Naive thymus-derived CD4-positive, alpha-beta T cell (primary cell): ENCODE results near the gene CSRNP3. TPM values are rescaled to one million over a fixed set of nuclear protein-coding genes. Genes with fewer than 3 reads are reported as not detected.

Experiments used
- ATAC-seq: fragments of 150-1000 bp; cut with Tn5 transposase; 2 replicates; pipeline ENCODE4 v1.10.0; 2021; ENCODE audit warnings: mild to moderate bottlenecking, moderate library complexity
- CTCF ChIA-PET: fragments of 350-600 bp; sonication (Branson Sonifier 250); formaldehyde crosslinking; loops from one replicate; lab custom pipeline; 2021; ENCODE audit warnings: antibody characterized with exemption; lab: Charles Lee
- POLR2A ChIA-PET: fragments of 350-600 bp; sonication (Branson Sonifier 250); formaldehyde crosslinking; loops from one replicate; lab custom pipeline; 2021; ENCODE audit warnings: antibody characterized with exemption, inconsistent platforms; lab: Charles Lee
- DNase-seq, 9 donors: peaks; one replicate each; pipeline versions ENCODE4 v3.0.0 to v3.0.0-alpha.2; 2020 to 2022; ENCODE audit warnings: mixed read lengths in 1 of 9
- H3K27ac ChIP-seq: one replicate; pipeline ENCODE4 v1.7.0; 2013; ENCODE audit warnings: mild to moderate bottlenecking, low read depth, low read length, moderate library complexity
- H3K27me3 ChIP-seq, 2 donors: one replicate each; pipeline ENCODE4 v1.7.0; 2013; ENCODE audit warnings: low read length in 2 of 2, mild to moderate bottlenecking in 2 of 2, moderate library complexity in 2 of 2; ENCODE audit not compliant: control insufficient read depth in 2 of 2, insufficient read depth in 2 of 2
- H3K36me3 ChIP-seq, 3 experiments: 1 replicate in 2 of 3; 2 replicates in 1 of 3; pipeline ENCODE4 v1.7.0; 2013; ENCODE audit warnings: low read length in 3 of 3, mild to moderate bottlenecking in 3 of 3, moderate library complexity in 1 of 3; ENCODE audit not compliant: insufficient read depth in 3 of 3, control insufficient read depth in 2 of 3
- H3K4me1 ChIP-seq, 2 donors: one replicate each; pipeline ENCODE4 v1.7.0; 2013; ENCODE audit warnings: low read length in 2 of 2, mild to moderate bottlenecking in 2 of 2, moderate library complexity in 1 of 2; ENCODE audit not compliant: control insufficient read depth in 2 of 2, insufficient read depth in 2 of 2
- H3K4me3 ChIP-seq: 2 replicates; pipeline ENCODE4 v1.7.0; 2013; ENCODE audit warnings: mild to moderate bottlenecking, low read length
- H3K9me3 ChIP-seq, 3 experiments: 1 replicate in 2 of 3; 2 replicates in 1 of 3; pipeline ENCODE4 v1.7.0; 2013; ENCODE audit warnings: low read length in 3 of 3; ENCODE audit not compliant: control insufficient read depth in 2 of 3
- H3K27ac Mint-ChIP-seq, 9 donors: one replicate each; pipeline ENCODE4 v1.8.0; 2020 to 2022; ENCODE audit warnings: mixed read lengths in 9 of 9, mild to moderate bottlenecking in 8 of 9, moderate library complexity in 5 of 9, inconsistent platforms in 2 of 9
- H3K27me3 Mint-ChIP-seq, 5 donors: one replicate each; pipeline ENCODE4 v1.8.0; 2021 to 2022; ENCODE audit warnings: mixed read lengths in 5 of 5, mild to moderate bottlenecking in 1 of 5
- H3K36me3 Mint-ChIP-seq, 5 donors: one replicate each; pipeline ENCODE4 v1.8.0; 2020 to 2022; ENCODE audit warnings: mixed read lengths in 5 of 5, mild to moderate bottlenecking in 3 of 5, inconsistent platforms in 1 of 5
- H3K4me1 Mint-ChIP-seq, 7 donors: one replicate each; pipeline ENCODE4 v1.8.0; 2020 to 2022; ENCODE audit warnings: mixed read lengths in 7 of 7, mild to moderate bottlenecking in 3 of 7, inconsistent platforms in 1 of 7
- H3K4me3 Mint-ChIP-seq, 10 donors: one replicate each; pipeline ENCODE4 v1.8.0; 2020 to 2022; ENCODE audit warnings: mild to moderate bottlenecking in 10 of 10, mixed read lengths in 10 of 10, moderate library complexity in 6 of 10, inconsistent platforms in 2 of 10
- H3K9me3 Mint-ChIP-seq, 11 donors: one replicate each; pipeline ENCODE4 v1.8.0; 2020 to 2022; ENCODE audit warnings: mixed read lengths in 11 of 11, mild to moderate bottlenecking in 4 of 11, inconsistent platforms in 1 of 11, moderate library complexity in 1 of 11
- intact Hi-C, 2 donors: fragments of 100-400 bp; cut with micrococcal nuclease; formaldehyde crosslinking; loops; one replicate each; pipeline ENCODE4 v1.15.1; 2023
- polyA plus RNA-seq, 2 donors: library from polyadenylated mRNA; unstranded; fragments of 300-500 nt; fragmentation: Illumina TruSeq; gene quantifications; one replicate each; pipeline ENCODE4 v1.2.3, GENCODE V29; 2021
- total RNA-seq, 6 experiments: library from RNA in 5 of 6; stranded (reverse) in 5 of 6; gene quantifications; 1 replicate in 5 of 6; 2 replicates in 1 of 6; pipeline ENCODE4 v1.2.3 and lab custom pipeline; 2021 to 2026

The CSRNP3 gene
- total and polyA plus RNA-seq, 7 experiments from 2014 or later = not detected

GRCh38 chr2:165432234-165432966, 37.1 kb upstream of the CSRNP3 start:
- H3K27me3 Mint-ChIP-seq = peaks cover 0 to 4% (median 0%) of the 10 kb centered on the region in 5 donors
- H3K9me3 Mint-ChIP-seq = no peaks in the 10 kb centered on the region
- Histone ChIP-seq H3K9me3 (no peaks in the 10 kb centered on the region), H3K27ac (no peak overlapping the region), H3K4me1 (no peaks in the 10 kb centered on the region), H3K4me3 (no peak overlapping the region), H3K36me3 (no peaks in the 10 kb centered on the region), H3K27me3 (no peaks in the 10 kb centered on the region)
- peaks cover 0 to 5% (median 0%) of the 10 kb centered on the region in 7 donors for H3K4me1 Mint-ChIP-seq
- H3K36me3 Mint-ChIP-seq = no peaks in the 10 kb centered on the region
- H3K4me3 Mint-ChIP-seq = no peak overlapping the region
- no peak overlapping the region for H3K27ac Mint-ChIP-seq
- no peak for DNase-seq
- intact Hi-C loops = no loop called here
- ChIA-PET POLR2A (no interaction called here), CTCF (no interaction called here)
- no peak for ATAC-seq

- no peaks in the 10 kb centered on the region for H3K4me1 ChIP-seq
- H3K27me3 Mint-ChIP-seq = no peaks in the 10 kb centered on the region
- no peaks in the 10 kb centered on the region for H3K9me3 ChIP-seq
- ChIA-PET CTCF (no interaction called here), POLR2A (no interaction called here)
- peaks cover 0 to 16% (median 6%) of the 10 kb centered on the region in 7 donors for H3K4me1 Mint-ChIP-seq
- no peaks in the 10 kb centered on the region for H3K27me3 ChIP-seq
- no peak overlapping the region for H3K4me3 ChIP-seq
- H3K27ac ChIP-seq = no peak overlapping the region
- H3K4me3 Mint-ChIP-seq = no peak overlapping the region
- ATAC-seq = no peak
- H3K36me3 Mint-ChIP-seq = no peaks in the 10 kb centered on the region
- intact Hi-C loops = no loop called here
- no peak for DNase-seq
- H3K27ac Mint-ChIP-seq = no peak overlapping the region
- H3K36me3 ChIP-seq = no peaks in the 10 kb centered on the region
- H3K9me3 Mint-ChIP-seq = no peaks in the 10 kb centered on the region
Measured at GRCh38 chr2:165434865-165435496, 34.5 kb upstream of the CSRNP3 start.

GRCh38 chr2:165435611-165436010, 33.9 kb upstream of the CSRNP3 start:
- Mint-ChIP-seq H3K27ac (no peak overlapping the region), H3K4me1 (peaks cover 0 to 22% (median 13%) of the 10 kb centered on the region in 7 donors), H3K36me3 (no peaks in the 10 kb centered on the region), H3K27me3 (no peaks in the 10 kb centered on the region), H3K9me3 (no peaks in the 10 kb centered on the region), H3K4me3 (no peak overlapping the region)
- H3K4me1 ChIP-seq = no peaks in the 10 kb centered on the region
- CTCF ChIA-PET = no interaction called here
- intact Hi-C loops = no loop called here
- no peak overlapping the region for H3K4me3 ChIP-seq
- ATAC-seq (no peak), DNase-seq (no peak)
- no peaks in the 10 kb centered on the region for H3K27me3 ChIP-seq
- POLR2A ChIA-PET = no interaction called here
- H3K36me3 ChIP-seq = no peaks in the 10 kb centered on the region
- H3K27ac ChIP-seq = no peak overlapping the region
- no peaks in the 10 kb centered on the region for H3K9me3 ChIP-seq

DNA sequence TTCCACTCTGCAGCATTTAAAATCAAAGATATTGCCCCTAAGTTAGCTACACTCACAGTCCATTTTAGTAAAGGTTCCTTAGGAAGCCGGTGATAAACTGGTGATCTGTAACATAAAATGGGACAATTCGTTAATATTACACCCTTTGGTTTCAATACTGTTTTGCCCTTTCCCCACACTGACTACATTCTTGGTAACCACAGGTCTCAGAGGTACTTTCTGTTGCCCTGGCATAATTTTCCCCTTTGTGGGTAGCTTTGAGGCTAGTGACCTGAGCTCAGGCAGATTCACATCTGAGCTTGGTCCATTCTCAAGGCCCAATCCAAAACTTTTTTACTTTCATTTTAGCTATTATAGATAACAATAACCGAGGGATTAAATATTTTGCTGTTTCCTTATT, 32.9 kb upstream of the CSRNP3 start:
- Histone ChIP-seq H3K4me3 (no peak overlapping the region), H3K27ac (no peak overlapping the region), H3K4me1 (no peaks in the 10 kb centered on the region), H3K36me3 (no peaks in the 10 kb centered on the region), H3K27me3 (no peaks in the 10 kb centered on the region), H3K9me3 (no peaks in the 10 kb centered on the region)
- Mint-ChIP-seq H3K4me3 (peak overlapping the region in 1 of 10 donors; percentile 2), H3K4me1 (peaks cover 0 to 23% (median 13%) of the 10 kb centered on the region in 7 donors), H3K27me3 (no peaks in the 10 kb centered on the region), H3K9me3 (no peaks in the 10 kb centered on the region), H3K36me3 (no peaks in the 10 kb centered on the region), H3K27ac (no peak overlapping the region)
- ATAC-seq = no peak
- CTCF ChIA-PET = interaction anchor here (0.6 kb wide), 1 partner anchor 258 kb away, joined by 3 read pairs; no protein-coding TSS in a partner anchor
- intact Hi-C loops = no loop called here
- DNase-seq = no peak
- POLR2A ChIA-PET = no interaction called here

DNA sequence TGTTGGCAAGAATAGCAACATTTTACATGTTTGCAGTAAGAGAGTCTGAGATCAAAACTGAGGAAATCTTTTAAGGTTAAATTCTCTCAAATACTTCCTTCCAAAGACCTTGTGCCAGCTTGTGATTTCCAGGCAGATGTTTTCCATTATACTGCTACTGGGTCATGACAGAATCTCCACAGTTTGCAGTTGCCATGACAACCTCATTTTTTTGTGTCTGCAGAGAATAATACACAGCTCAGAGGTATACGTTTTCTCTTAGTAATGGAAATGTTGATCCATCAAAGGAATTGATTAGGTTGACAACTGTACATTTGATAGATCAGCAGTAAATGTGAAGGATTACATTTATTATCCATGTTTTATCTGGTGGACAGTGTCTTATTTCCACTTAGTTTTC, 29.1 kb upstream of the CSRNP3 start:
- intact Hi-C loops = no loop called here
- no peaks in the 10 kb centered on the region for H3K27me3 Mint-ChIP-seq
- no peaks in the 10 kb centered on the region for H3K9me3 Mint-ChIP-seq
- ChIA-PET POLR2A (no interaction called here), CTCF (no interaction called here)
- H3K4me1 Mint-ChIP-seq = peaks cover 6 to 50% (median 35%) of the 10 kb centered on the region in 7 donors
- H3K36me3 Mint-ChIP-seq = peaks cover 0 to 2% (median 0%) of the 10 kb centered on the region in 5 donors
- Histone ChIP-seq H3K36me3 (no peaks in the 10 kb centered on the region), H3K9me3 (no peaks in the 10 kb centered on the region), H3K27ac (no peak overlapping the region), H3K4me1 (peaks cover 0 to 7% of the 10 kb centered on the region in 2 donors), H3K4me3 (no peak overlapping the region), H3K27me3 (no peaks in the 10 kb centered on the region)
- peak overlapping the region in 4 of 9 donors; percentile 45 to 76 (median 58) for H3K27ac Mint-ChIP-seq
- ATAC-seq = no peak
- H3K4me3 Mint-ChIP-seq = no peak overlapping the region
- peak in 6 of 9 donors; percentile 7 to 44 (median 32) for DNase-seq

DNA sequence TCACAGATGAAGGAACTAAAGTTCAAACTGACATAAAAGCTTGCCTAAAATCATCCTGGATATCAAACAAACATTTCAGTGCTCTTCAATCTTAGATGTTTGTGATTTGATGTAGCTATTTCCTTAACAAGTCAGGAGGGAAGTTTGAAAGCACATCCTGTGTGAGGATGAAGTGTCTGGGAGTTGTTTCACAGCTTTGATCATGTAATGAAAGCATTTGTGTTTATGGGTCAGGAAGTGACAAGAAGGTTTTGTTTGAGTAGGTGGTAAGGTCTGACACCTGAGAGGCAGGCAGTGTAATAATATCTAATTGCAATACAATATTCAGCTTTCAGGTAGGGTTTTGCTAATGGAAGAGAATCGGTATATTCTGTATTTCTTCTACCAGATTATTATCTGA, 26.0 kb upstream of the CSRNP3 start:
- Histone ChIP-seq H3K36me3 (no peaks in the 10 kb centered on the region), H3K4me1 (peaks cover 0 to 7% of the 10 kb centered on the region in 2 donors), H3K27ac (no peak overlapping the region), H3K9me3 (no peaks in the 10 kb centered on the region), H3K27me3 (no peaks in the 10 kb centered on the region), H3K4me3 (no peak overlapping the region)
- H3K4me1 Mint-ChIP-seq = peaks cover 6 to 47% (median 35%) of the 10 kb centered on the region in 7 donors
- POLR2A ChIA-PET = no interaction called here
- ATAC-seq = peak; percentile 69
- CTCF ChIA-PET = no interaction called here
- H3K9me3 Mint-ChIP-seq = no peaks in the 10 kb centered on the region
- peaks cover 0 to 3% (median 0%) of the 10 kb centered on the region in 5 donors for H3K36me3 Mint-ChIP-seq
- H3K27ac Mint-ChIP-seq = peak overlapping the region in 7 of 9 donors; percentile 1 to 81 (median 17)
- peak in 6 of 9 donors; percentile 21 to 55 (median 46) for DNase-seq
- intact Hi-C loops = no loop called here
- peak overlapping the region in 7 of 10 donors; percentile 9 to 60 (median 31) for H3K4me3 Mint-ChIP-seq
- no peaks in the 10 kb centered on the region for H3K27me3 Mint-ChIP-seq
